GM18502 (cell line): ENCODE data around the gene IVD.

Experiments
- ATAC-seq: cut with Tn5 transposase; IDR thresholded peaks from one replicate; pipeline ENCODE4 v1.9.1; 2021; ENCODE audit warnings: mild to moderate bottlenecking; ENCODE audit not compliant: unreplicated experiment, poor library complexity

Gene IVD

DNA sequence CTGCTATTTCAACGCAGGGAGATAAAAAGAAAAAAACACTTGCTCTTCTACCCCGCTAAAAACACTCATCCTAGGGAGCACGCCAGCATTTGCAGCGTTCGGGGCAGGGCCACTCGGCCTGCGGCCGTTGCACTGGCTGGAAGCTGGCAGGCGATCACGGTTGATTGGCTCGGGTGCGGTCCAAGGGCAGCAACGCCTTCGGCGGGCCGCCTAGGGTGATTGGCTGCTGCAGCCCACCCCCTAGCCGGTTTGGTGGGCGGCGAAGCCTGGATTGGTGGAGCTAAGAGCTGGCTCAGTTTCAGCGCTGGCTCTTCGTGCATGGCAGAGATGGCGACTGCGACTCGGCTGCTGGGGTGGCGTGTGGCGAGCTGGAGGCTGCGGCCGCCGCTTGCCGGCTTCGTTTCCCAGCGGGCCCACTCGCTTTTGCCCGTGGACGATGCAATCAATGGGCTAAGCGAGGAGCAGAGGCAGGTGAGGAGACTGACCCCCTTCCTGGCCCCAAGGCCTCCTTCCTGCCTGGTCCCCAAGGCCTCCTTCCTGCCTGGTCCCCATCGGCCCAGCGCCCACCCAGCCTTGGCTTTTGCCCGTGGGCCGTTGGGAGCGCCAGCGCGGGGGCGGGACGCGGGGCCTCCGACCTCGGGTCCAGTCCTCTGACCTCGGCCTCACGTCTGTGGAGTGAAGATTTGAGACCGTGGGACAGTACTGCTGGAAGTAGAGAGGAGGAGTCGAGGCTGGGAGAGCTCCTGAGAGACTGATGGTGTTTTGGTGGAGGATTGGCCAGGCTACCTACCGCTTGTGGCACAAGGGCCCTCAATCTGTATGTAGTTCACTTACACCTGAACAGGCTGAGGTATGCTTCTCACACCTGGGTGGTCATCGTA is at the start of gene IVD:
Gene IVD (plus strand): TSS at position 295 of the 881 bp plus-strand sequence. CDS start 33 bp downstream, at position 328.
- peak; percentile 91 for ATAC-seq

DNA sequence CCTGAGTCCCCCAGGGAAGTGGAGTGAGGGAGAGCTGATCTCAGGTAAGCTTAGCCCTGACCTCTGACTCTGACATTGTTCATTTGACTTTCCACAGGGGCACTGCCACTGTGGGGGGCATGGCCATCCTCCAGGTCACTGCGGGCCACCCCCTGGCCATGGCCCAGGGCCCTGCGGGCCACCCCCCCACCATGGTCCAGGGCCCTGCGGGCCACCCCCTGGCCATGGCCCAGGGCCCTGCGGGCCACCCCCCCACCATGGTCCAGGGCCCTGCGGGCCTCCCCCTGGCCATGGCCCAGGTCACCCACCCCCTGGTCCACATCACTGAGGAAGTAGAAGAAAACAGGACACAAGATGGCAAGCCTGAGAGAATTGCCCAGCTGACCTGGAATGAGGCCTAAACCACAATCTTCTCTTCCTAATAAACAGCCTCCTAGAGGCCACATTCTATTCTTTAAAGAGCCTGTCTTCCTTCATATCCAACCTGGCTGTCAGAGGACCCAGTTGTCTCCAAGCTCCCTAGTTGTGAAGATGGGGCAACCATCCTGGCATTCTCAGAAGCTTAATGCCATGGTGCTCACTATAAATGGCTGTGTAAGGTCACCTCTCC is 49.5 kb upstream of the IVD start:
- no peak for ATAC-seq

DNA sequence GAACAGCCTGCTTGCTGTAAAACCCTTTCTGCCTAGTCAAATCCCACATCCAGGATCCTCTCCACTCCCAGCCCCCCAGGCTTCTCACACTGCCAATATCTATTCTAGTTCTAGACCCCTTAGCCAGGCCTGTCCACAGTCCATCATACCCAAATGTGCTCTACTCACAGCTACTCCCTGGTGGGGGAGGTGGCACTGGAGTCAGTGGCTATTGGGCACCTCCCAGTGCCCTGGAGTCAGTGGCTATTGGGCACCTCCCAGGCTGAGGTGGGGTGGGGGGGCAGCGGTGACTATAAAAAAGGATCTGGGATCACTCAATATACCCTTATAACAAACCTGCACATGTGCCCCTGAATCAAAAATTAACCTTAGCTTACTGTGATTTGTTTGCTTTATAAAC is 48.3 kb upstream of the IVD start:
- ATAC-seq: no peak

DNA sequence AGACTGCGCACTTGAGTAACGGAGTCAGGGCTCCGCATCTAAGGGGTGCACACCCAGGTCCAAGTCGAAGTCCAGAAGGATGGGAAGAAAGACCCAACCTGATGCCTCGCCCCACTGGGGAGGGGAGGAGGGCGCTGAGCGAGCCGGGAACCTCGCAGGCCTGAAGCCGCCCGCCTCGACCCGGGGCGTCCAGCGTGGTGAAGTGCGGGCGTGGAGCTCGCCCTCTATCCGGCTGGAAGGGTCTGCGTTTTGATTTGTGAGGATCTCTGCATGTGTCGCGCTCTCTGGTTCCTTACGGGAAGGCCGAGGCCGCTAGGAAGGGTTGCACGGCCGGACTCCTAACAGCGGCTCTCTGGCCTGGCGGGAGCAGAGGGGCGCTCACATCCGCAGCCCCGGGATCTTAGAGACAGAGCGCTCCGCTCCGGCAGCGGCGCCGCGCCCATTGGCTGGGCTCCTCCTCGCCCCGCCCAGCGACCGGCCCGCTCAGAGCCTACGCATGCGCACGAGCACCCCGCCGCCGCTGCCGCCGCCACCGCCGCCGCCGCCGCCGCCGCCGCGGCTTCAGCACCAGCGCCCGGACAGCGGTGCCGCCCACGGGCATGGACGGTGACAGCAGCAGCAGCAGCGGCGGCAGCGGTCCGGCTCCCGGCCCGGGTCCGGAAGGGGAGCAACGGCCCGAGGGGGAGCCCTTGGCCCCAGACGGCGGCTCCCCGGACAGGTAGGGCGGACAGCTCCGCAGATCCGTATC is 47.7 kb upstream of the IVD start, which contains the start of gene DISP2:
Gene DISP2 (plus strand): TSS at position 497 of the 748 bp plus-strand sequence. CDS start 103 bp downstream, at position 600.
- peak; percentile 92 for ATAC-seq

- ATAC-seq: peak; percentile 28
Observed at GRCh38 chr15:40358471-40359353, 46.9 kb upstream of the IVD start.

DNA sequence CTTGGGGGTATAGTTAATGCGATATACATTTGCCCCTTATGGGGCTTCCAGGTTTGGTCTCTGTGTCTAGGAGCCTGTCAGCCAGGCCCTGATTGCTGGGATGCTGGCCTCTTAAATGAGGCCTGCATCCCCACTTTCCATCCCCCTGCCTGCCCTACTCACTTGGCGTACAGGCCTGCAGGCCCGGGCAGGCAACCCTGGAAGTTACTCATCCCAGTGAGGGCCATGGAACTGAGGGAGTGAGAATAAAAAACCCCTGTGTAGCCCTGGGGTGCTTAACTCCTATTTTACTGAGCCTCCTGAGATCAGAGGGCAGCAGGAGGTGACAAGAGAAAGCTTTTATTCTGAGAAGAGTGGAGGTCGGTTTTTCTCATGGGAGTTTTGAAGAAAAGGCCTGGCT is 45.6 kb upstream of the IVD start:
- no peak for ATAC-seq

DNA sequence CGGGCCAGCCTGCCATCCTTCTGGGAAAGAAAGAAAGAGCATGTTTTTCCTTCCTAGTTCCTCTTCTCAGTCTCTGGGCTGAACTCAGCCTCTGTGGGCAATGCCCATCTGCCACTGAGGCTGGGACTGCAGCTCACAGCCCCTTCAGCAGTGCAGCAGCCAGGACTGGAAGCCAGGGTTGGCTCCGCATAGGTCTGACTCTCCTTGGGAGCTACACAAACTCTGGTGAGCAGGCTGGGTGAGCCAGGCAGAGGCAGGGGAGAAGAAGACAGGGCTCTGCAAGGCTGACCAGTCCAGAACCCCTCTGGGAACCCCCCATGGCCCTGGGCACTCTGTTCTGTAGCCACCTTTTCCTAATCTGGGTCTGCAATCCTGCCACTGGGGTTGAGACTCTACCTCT is 44.0 kb upstream of the IVD start:
- ATAC-seq: no peak

GRCh38 chr15:40363611-40364010 is 42.0 kb upstream of the IVD start:
- no peak for ATAC-seq

- no peak for ATAC-seq
Observed at GRCh38 chr15:40364251-40364650, 41.3 kb upstream of the IVD start.

DNA sequence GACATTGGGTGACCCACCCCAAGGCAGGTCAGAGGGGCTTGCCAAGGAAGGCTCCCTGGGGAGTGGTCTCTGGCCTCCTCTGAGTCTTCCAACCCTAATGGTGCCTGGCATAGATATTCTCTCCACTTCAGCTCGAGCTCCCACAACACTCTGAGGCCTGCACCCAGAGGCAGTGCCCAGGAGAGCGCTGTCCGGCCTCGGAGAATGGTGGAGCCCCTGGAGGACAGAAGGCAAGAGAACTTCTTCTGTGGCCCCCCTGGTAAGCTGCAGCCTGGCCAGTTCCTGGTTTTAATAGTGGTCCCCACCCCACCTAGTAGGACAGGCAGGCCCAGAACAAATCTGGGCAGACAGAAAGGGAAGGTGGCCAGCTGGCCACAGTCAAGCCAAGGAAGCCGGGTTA is 40.6 kb upstream of the IVD start:
- no peak for ATAC-seq

DNA sequence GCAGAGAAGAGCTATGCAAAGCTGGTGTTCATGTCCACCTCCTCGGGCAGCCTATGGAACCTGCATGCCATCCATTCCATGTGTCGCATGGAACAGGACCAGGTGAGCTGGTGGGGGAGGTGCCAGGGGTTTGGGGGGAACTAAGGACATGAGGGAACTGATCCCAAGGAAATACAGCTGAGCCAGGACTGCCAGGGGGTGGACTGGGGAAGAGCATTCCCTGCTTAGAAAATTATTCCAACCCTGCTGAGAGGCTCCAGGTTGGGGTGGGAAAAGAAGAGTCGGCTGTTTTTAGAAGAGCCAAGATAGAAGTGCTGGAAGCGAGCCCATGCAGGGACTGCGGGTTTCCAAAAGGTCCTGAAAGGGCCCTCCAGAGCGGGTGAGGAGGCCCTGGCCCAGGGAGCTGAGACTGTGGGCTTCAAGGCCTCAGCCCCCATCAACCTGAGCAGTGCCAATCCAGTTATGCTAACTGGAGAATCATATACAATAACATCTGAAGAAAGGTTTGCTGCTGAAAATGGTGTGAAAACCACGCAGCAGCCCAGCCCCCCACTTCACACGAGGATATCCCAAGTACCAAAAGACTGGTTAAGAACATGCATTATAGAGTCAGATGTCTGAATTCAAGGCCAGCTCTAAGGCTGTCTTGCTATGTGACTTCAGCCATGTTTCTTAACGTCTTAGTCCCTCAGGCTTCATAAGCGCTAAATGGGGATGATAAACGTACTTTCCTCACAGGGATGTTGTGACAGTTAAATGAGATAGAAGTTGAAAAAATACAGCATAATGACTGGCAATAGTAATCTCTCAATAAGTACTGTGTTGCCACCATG is 39.8 kb upstream of the IVD start:
- no peak for ATAC-seq

DNA sequence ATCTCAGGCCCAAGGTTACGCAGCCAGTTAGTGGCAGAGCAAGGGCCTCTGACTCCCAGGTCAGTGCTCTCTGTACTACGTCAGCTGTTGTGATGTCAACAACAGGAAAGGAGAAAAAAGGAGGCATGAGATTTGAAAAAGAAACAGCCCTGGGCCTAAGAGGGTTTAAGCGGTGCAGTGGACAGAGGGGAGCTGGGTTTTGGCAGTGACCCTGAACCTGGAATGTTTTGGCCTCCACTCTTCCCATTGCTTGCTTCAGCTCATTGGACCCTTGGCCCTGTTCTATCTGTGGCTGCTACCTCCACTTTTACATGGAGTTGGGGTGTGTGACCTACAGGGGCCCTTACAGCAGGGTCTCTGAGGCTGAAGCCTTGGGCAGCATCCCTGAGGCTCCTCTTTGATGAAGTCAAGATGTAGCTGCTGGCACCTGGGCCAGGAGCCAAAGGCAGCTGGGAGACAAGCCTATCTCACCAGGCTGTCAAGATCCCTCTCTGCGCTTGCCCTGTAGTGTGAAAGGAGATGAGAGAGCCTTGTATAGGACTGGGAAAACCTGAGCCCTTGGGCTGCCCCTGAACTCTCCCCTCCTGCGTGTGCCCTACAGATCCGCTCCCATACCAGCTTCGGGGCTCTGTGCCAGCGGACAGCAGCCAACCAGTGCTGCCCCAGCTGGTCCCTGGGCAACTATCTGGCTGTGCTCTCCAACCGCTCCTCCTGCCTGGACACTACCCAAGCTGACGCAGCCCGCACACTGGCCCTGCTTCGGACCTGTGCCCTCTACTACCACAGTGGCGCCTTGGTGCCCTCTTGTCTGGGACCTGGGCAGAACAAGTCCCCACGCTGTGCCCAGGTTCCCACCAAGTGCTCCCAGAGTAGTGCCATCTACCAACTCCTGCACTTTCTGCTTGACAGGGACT is 38.9 kb upstream of the IVD start:
- ATAC-seq: no peak

GRCh38 chr15:40367371-40367685 is 38.3 kb upstream of the IVD start:
- no peak for ATAC-seq

DNA sequence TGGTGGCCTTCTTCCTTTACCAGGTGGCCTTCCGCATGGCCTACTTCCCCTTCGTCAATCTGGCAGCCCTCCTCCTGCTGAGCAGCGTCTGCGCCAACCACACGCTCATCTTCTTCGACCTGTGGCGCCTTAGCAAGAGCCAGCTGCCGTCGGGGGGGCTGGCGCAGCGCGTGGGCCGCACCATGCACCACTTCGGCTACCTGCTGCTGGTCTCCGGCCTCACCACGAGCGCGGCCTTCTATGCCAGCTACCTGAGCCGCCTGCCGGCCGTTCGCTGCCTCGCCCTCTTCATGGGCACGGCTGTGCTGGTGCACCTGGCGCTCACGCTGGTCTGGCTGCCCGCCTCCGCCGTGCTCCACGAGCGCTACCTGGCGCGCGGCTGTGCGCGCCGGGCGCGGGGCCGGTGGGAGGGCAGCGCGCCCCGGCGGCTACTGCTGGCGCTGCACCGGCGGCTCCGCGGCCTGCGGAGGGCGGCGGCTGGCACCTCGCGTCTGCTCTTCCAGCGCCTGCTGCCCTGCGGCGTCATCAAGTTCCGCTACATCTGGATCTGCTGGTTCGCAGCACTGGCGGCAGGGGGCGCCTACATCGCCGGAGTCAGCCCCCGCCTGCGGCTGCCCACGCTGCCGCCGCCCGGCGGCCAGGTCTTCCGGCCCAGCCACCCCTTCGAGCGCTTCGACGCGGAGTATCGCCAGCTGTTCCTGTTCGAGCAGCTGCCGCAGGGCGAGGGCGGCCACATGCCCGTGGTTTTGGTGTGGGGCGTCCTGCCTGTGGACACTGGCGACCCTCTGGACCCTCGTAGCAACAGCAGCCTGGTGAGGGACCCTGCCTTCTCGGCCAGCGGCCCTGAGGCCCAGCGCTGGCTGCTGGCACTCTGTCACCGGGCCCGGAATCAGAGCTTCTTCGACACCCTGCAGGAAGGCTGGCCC is 37.6 kb upstream of the IVD start:
- ATAC-seq: peak; percentile 86

GRCh38 chr15:40368719-40369473 is 36.7 kb upstream of the IVD start:
- no peak for ATAC-seq

DNA sequence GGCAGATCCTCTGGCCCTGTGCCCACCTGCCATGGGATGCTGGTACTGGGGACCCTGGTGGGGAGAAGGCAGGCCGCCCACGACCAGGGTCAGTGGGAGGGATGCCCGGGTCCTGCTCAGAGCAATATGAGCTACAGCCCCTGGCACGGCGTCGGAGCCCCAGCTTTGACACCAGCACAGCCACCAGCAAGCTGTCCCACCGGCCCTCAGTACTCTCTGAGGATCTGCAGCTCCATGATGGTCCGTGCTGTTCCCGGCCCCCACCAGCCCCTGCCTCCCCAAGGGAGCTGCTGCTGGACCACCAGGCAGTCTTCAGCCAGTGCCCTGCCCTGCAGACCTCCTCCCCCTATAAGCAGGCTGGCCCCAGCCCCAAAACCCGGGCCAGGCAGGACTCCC is 36.1 kb upstream of the IVD start:
- no peak for ATAC-seq

DNA sequence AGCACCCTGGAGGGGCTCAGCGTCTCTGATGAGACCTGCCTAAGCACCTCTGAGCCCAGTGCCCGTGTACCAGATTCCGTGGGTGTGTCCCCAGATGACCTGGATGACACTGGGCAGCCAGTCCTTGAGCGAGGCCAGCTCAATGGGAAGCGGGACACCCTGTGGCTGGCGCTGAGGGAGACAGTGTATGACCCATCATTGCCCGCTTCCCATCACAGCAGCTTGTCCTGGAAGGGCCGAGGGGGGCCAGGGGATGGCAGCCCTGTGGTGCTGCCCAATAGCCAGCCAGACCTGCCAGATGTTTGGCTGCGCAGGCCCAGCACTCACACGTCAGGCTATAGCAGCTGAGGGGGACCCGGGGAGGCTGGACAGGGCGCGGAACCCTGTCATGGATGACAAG is 35.6 kb upstream of the IVD start:
- ATAC-seq: no peak
